Effector memory CD4-positive, alpha-beta T cell (primary cell): ENCODE measurements around the gene SDK2.

ENCODE experiments used
- DNase-seq, 3 donors: peaks; one replicate each; pipeline ENCODE4 v3.0.0-alpha.2; 2020
- H3K27ac ChIP-seq: 2 replicates; pipeline ENCODE4 v1.7.0; 2013; ENCODE audit warnings: mild to moderate bottlenecking, low read length, moderate library complexity; ENCODE audit not compliant: insufficient read depth, poor library complexity, severe bottlenecking
- H3K27me3 ChIP-seq: replicated peaks from 2 replicates; pipeline ENCODE4 v1.7.0; 2013; ENCODE audit warnings: mild to moderate bottlenecking, low read length; ENCODE audit not compliant: insufficient read depth, control insufficient read depth, poor library complexity, severe bottlenecking
- H3K36me3 ChIP-seq: 2 replicates; pipeline ENCODE4 v1.7.0; 2013; ENCODE audit warnings: mild to moderate bottlenecking, low read length, moderate library complexity; ENCODE audit not compliant: control insufficient read depth, insufficient read depth
- H3K4me1 ChIP-seq: 2 replicates; pipeline ENCODE4 v1.7.0; 2013; ENCODE audit warnings: low read length, mild to moderate bottlenecking; ENCODE audit not compliant: control insufficient read depth, insufficient read depth, poor library complexity, severe bottlenecking
- H3K4me3 ChIP-seq: 2 replicates; pipeline ENCODE4 v1.7.0; 2013; ENCODE audit warnings: low read length, low read depth, mild to moderate bottlenecking; ENCODE audit not compliant: insufficient read depth, poor library complexity, severe bottlenecking
- H3K9me3 ChIP-seq: 2 replicates; pipeline ENCODE4 v1.7.0; 2013; ENCODE audit warnings: mild to moderate bottlenecking, low read length, moderate library complexity; ENCODE audit not compliant: control insufficient read depth

Gene SDK2

DNA sequence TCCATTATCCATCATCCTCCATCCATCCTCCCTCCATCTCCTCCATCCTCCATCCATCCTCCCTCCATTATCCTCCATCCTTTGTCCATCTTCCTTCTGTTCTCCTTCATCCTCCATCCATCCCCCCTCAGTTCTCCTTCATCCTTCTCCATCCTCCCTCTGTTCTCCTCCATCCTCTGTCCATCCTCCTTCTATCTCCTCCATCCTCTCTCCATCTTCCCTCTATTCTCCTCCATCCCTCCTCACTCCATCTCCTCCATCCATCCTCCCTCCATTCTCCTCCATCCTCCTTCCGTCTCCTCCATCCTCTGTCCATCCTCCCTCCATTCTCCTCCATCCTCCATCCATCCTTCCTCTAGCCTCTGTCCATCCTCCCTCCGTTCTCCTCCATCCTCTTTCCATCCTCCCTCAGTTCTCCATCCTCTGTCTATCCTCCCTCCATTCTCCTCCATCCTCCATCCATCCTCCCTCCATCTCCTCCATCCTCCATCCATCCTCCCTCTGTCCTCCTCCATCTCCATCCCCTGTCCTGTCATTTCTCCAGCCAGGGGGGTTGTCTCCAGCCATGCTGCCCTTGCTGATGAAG, 143.7 kb downstream of the SDK2 start:
- Histone ChIP-seq H3K9me3 (no peaks in the 10 kb centered on the region), H3K27ac (no peak overlapping the region), H3K27me3 (no peaks in the 10 kb centered on the region), H3K36me3 (no peaks in the 10 kb centered on the region), H3K4me1 (no peaks in the 10 kb centered on the region), H3K4me3 (no peak overlapping the region)
- DNase-seq: no peak

DNA sequence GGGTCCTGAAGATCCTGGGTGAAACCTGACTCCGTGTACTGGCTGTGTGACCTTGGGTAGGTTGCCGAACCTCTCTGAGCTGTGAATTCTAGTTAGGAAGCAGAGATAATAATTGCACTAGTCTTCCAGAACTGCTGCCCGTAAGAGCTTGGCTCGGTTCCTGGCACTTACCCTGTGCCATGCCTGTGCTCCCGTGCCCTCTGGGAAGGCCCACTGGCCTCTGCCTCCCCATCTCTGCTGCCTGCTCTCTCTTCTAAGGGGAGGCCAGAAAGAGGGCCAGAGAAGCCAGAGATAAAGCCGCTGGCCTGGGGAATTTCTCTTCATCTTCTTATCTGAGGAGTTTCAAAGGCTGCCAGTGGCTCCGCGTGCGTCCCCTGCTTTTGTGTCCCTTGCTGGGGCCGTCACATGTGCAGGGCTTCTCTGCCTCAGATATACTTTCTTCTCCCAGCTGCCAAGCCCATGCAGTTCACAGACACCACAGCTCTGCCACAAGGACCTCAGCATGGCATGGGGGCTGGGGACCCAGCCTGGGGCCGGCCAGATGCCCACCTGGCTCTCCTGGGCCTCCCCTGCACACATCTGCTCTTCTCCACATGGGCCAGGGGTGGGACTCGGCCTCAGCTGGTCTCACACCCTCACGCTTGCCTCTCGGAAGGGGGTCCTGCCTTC, 145.2 kb downstream of the SDK2 start:
- DNase-seq: no peak
- H3K4me3 ChIP-seq: no peak overlapping the region
- H3K27ac ChIP-seq: no peak overlapping the region
- H3K4me1 ChIP-seq: no peaks in the 10 kb centered on the region
- H3K27me3 ChIP-seq: no peaks in the 10 kb centered on the region
- no peaks in the 10 kb centered on the region for H3K9me3 ChIP-seq
- H3K36me3 ChIP-seq: no peaks in the 10 kb centered on the region

DNA sequence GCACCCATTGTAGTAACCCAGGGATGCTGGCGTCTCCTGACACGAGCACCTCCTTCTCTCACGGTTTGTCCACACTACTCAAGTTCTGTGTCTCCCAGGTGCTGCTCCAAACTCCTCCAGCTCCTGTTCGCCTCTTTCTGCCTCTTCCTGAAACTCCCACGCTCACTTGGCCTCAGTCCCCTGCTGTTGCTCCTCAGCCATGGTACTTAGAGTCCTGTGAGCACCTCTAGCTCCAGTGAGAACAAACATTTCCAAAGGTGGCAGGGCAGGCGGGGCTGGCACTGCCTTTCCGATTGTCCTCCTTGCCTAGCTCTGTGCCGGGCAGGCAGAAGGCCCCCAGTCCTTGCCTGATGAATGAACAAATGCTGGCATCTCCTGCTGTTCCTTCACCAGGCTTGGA, 146.1 kb downstream of the SDK2 start:
- DNase-seq: no peak

DNA sequence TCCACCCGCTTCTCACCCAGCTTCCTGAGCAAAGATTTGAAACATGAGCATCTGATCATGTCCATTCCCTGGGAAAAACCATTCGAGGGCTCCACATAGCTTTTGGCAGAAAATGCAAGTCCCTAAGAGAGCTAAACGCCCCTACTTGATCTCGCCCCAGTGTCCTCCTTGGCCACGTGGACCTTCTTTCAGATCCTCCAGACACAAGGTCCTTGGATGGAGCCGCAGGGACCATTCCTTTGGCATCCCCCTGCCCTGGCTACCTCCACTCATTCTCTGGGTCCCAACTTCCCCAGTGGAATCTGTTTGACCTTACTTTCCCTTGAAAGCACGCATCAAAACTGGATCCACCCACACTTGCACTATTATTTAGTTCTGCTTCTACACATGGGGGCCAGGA, 146.5 kb downstream of the SDK2 start:
- Histone ChIP-seq H3K4me1 (no peaks in the 10 kb centered on the region), H3K4me3 (no peak overlapping the region), H3K36me3 (no peaks in the 10 kb centered on the region), H3K27me3 (no peaks in the 10 kb centered on the region), H3K27ac (no peak overlapping the region), H3K9me3 (no peaks in the 10 kb centered on the region)
- no peak for DNase-seq

More for the DNA sequence above, 146.1 kb downstream of the SDK2 start:
- Histone ChIP-seq H3K9me3 (no peaks in the 10 kb centered on the region), H3K4me3 (no peak overlapping the region), H3K36me3 (no peaks in the 10 kb centered on the region), H3K27me3 (no peaks in the 10 kb centered on the region), H3K4me1 (no peaks in the 10 kb centered on the region), H3K27ac (no peak overlapping the region)

DNA sequence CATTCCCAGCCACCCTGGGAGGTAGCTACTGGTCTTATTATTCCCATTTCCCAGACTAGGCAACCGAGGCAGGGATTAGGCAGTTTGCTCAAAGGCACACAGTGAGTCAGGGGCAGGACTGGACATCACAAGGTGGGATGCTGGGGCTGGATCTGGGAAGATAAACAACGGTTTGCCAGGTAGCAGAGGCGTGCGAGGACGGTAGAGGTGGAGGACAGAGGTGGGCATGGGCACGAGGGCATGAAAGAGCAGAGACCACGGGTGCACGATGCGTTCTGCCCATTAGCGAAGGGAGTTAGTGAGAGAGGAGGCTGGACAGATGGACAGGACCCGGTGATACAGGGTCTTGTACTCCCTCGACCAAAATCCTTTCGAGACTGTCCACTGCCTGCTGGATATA, 148.0 kb downstream of the SDK2 start:
- H3K27ac ChIP-seq: no peak overlapping the region
- H3K4me1 ChIP-seq: no peaks in the 10 kb centered on the region
- no peaks in the 10 kb centered on the region for H3K36me3 ChIP-seq
- no peak overlapping the region for H3K4me3 ChIP-seq
- no peaks in the 10 kb centered on the region for H3K27me3 ChIP-seq
- DNase-seq: no peak
- H3K9me3 ChIP-seq: no peaks in the 10 kb centered on the region

DNA sequence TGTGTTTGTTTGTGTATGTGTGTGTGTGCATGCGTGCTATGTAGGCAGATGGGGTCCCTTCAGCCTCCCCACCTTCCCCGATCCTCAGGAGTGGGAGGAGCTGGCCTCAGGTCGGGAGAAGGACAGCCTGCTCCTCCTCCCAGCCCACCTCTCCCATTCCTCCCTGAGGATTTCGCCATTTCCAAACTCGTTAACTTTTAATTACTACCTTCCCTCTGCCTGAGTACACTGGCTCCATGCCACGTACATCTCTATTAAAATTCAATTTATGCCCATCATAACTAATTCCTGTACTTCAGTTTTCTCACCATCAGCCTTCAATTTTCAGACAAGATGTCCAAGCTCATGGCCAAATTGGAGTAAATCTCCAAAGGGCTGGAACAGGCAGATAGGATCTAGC, 148.6 kb downstream of the SDK2 start:
- no peaks in the 10 kb centered on the region for H3K27me3 ChIP-seq
- no peak overlapping the region for H3K4me3 ChIP-seq
- H3K36me3 ChIP-seq: no peaks in the 10 kb centered on the region
- no peaks in the 10 kb centered on the region for H3K9me3 ChIP-seq
- H3K27ac ChIP-seq: no peak overlapping the region
- DNase-seq: no peak
- H3K4me1 ChIP-seq: no peaks in the 10 kb centered on the region

DNA sequence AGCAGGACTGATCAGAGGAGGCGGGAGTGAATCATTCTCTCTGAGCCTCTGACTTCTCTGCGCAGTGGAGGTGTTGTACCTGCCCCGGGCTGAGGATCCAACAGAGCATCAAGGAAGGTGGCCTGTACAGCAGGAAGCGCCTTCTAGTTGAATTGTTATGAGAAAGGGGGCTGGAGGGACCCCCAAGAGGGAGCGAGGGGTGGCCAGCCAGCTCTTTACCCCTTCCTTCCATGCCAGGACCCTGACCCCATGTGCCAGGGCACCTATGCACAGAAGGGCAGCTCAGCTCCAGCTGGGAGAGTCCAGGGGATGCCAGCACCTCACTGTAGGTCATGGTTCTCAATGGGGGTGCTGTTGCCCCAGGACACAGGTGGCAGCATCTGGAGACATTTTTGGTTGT, 149.3 kb downstream of the SDK2 start:
- Histone ChIP-seq H3K27ac (no peak overlapping the region), H3K4me3 (no peak overlapping the region), H3K9me3 (no peaks in the 10 kb centered on the region), H3K4me1 (no peaks in the 10 kb centered on the region), H3K27me3 (no peaks in the 10 kb centered on the region), H3K36me3 (no peaks in the 10 kb centered on the region)
- no peak for DNase-seq

DNA sequence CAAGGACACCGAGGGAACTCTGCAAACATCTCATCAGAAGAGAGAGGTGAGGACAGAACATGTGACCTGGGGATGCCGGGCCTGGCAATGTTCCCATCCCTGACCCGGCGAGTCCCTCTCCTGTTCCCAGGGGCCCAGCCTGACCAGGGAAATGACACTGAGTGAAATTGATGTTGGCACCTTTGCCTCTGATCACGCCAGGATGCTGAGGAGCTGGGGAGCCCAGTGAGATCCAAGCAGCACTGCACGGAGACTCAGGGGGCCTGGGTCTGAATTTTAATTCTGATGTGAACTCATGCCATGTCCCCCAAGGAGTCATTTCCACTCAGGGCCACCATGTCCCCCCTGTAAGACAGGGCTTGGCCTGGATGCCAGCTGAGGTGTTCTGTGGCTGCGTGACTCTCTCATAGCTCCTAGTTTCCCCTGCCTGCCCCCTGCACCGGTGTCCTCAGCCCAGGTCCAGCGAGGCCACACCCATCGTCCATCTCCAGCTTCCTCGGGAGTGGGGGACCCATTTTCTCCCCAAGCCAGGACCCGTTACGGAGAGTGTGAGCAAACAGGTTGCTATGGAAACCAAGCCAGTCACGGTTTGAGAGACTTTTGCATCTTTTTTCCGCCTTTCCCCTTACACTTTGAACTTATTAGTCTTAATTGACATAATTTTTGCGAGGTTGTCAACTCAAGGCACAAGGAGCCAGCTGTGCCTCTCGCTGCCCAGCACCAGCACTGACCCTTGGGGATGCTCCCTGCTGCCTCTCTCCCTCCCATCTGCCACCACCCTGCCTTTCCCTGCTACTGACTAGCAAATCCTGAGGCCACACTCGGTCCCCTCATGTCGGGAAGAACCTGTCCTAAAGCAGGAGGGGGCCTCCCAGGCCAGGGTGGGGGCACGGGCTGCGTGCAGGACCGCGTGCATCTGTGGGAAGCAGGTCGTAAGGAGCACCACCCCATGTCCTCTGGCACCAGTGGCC, 150.0 kb downstream of the SDK2 start:
- no peak overlapping the region for H3K27ac ChIP-seq
- no peaks in the 10 kb centered on the region for H3K4me1 ChIP-seq
- no peaks in the 10 kb centered on the region for H3K9me3 ChIP-seq
- no peak for DNase-seq
- H3K36me3 ChIP-seq: no peaks in the 10 kb centered on the region
- H3K4me3 ChIP-seq: no peak overlapping the region
- no peaks in the 10 kb centered on the region for H3K27me3 ChIP-seq

DNA sequence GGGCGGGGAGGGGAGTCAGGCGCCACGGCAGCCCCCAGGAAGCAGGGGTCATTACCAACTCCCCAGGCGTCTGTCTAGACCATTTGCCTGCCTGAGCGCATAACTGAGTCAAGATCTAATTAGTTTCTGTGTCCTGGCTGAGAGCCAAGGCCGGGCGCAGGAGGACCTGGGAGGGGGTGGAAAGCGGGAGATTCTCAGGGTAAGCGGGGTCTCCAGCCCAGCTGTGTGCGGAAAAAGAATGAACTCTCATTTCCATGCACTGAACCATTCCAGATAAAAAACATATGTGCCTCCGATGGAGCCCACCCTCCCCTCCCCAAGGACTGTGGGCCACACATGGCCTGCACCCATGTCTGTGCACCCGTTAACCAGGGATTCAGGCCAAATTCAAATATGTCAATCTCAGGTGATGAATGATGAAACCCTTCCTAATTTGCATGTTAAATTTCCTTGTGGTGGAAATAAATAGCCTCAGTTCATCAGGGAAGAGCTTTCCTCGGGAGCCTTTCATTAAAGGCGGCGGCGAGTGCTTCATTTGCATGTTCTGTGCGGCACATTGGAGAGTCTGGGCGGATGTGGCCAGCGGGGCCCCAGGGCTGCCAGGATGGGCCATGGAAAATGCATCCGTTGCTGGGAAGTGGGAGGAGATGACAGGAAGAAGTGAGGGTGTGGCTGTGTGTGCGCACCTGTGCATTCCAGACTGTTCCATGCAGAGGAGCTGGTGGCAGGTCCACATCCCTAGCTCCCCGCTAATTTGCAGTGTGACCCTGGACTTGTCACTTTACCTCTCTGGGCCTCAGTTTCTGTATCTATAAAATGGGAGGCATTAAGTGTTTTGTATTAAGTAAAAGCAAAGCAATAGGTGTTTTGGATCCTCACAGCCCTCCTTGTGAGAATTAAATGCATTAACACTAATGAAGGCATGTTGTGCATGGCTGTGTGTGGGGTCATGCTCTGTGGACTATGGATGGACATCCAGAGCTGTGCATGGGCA, 151.1 kb downstream of the SDK2 start:
- no peaks in the 10 kb centered on the region for H3K4me1 ChIP-seq
- no peak for DNase-seq
- no peak overlapping the region for H3K27ac ChIP-seq
- H3K9me3 ChIP-seq: no peaks in the 10 kb centered on the region
- H3K36me3 ChIP-seq: no peaks in the 10 kb centered on the region
- H3K27me3 ChIP-seq: no peaks in the 10 kb centered on the region
- H3K4me3 ChIP-seq: no peak overlapping the region
